Natural killer cell (primary cell): ENCODE measurements around the gene THAP12. TPM values are rescaled to one million over a fixed set of nuclear protein-coding genes. Genes with fewer than 3 reads are reported as not detected.

Experiments
- ATAC-seq, 3 donors: fragments of 150-1000 bp in 2 of 3; fragments of 200-7000 bp in 1 of 3; cut with Tn5 transposase; 1 replicate in 1 of 3; 2 replicates in 2 of 3; pipeline ENCODE4 v1.10.0; 2021; ENCODE audit warnings: mild to moderate bottlenecking in 2 of 3, moderate library complexity in 2 of 3
- DNase-seq, 2 donors: peaks; one replicate each; pipeline versions ENCODE4 v3.0.0 to v3.0.0-alpha.2; 2013 to 2021; ENCODE audit warnings: mixed read lengths in 1 of 2
- H3K27ac ChIP-seq: one replicate; pipeline ENCODE4 v1.5.1; 2013; ENCODE audit warnings: mild to moderate bottlenecking, low read length
- H3K27me3 ChIP-seq: one replicate; pipeline ENCODE4 v1.6.1; 2013; ENCODE audit warnings: low read length; ENCODE audit not compliant: control insufficient read depth, insufficient read depth
- H3K36me3 ChIP-seq: one replicate; pipeline ENCODE4 v1.6.1; 2013; ENCODE audit warnings: low read length; ENCODE audit not compliant: control insufficient read depth, insufficient read depth
- H3K4me1 ChIP-seq: one replicate; pipeline ENCODE4 v1.6.1; 2013; ENCODE audit warnings: low read length; ENCODE audit not compliant: control insufficient read depth, insufficient read depth
- H3K4me3 ChIP-seq: one replicate; pipeline ENCODE4 v1.5.1; 2013; ENCODE audit warnings: low read length
- H3K9me3 ChIP-seq: one replicate; pipeline ENCODE4 v1.6.1; 2013; ENCODE audit warnings: low read length; ENCODE audit not compliant: control insufficient read depth, insufficient read depth
- H3K27ac Mint-ChIP-seq, 2 donors: one replicate each; pipeline ENCODE4 v1.8.0; 2022; ENCODE audit warnings: mild to moderate bottlenecking in 2 of 2, mixed read lengths in 2 of 2, moderate library complexity in 1 of 2
- H3K27me3 Mint-ChIP-seq, 2 donors: one replicate each; pipeline ENCODE4 v1.8.0; 2022; ENCODE audit warnings: low read depth in 2 of 2, mixed read lengths in 2 of 2
- H3K36me3 Mint-ChIP-seq: one replicate; pipeline ENCODE4 v1.8.0; 2022; ENCODE audit warnings: mixed read lengths
- H3K4me1 Mint-ChIP-seq, 2 donors: one replicate each; pipeline ENCODE4 v1.8.0; 2022; ENCODE audit warnings: mixed read lengths in 2 of 2
- H3K4me3 Mint-ChIP-seq: one replicate; pipeline ENCODE4 v1.8.0; 2022; ENCODE audit warnings: mild to moderate bottlenecking, moderate library complexity, mixed read lengths
- H3K9me3 Mint-ChIP-seq, 2 donors: one replicate each; pipeline ENCODE4 v1.8.0; 2022; ENCODE audit warnings: mixed read lengths in 2 of 2
- CTCF ChIP-seq: fragments of 200-600 bp; IDR thresholded peaks from one replicate; pipeline ENCODE4 v1.8.0; 2022; ENCODE audit warnings: antibody characterized with exemption
- WGBS: methylation state at CpG from one replicate; pipeline ENCODE4 v1.1.7; 2013; ENCODE audit warnings: missing lambda C conversion rate; ENCODE audit not compliant: insufficient coverage; 5-methylcytosine and 5-hydroxymethylcytosine counted together
- intact Hi-C: fragments of 100-400 bp; cut with micrococcal nuclease; formaldehyde crosslinking; loops from one replicate; pipeline ENCODE4 v1.14.2; 2022
- total RNA-seq, 4 donors: library from RNA; stranded (reverse); fragments of 120-200 nt in 1 of 4; gene quantifications; one replicate each; pipeline versions ENCODE4 v1.2.3 to v1.2.4, GENCODE V29; 2013 to 2022

THAP12 gene
- total RNA-seq, 3 donors from 2014 or later (not counting 1 experiment from before 2014, with no cell fraction given) = 56.0 to 66.1 (median 64.3) TPM

GRCh38 chr11:76368490-76368889, 12.4 kb downstream of the THAP12 start:
- ATAC-seq = no peak
- no peak overlapping the region for H3K27ac Mint-ChIP-seq

GRCh38 chr11:76365038-76365679, 15.8 kb downstream of the THAP12 start:
- intact Hi-C loops = no loop called here
- Mint-ChIP-seq H3K36me3 (no peaks in the 10 kb centered on the region), H3K4me3 (no peak overlapping the region), H3K27me3 (no peaks in the 10 kb centered on the region), H3K4me1 (peaks cover 35 to 51% of the 10 kb centered on the region in 2 donors), H3K27ac (peak overlapping the region in 1 of 2 donors; percentile 7), H3K9me3 (no peaks in the 10 kb centered on the region)
- Histone ChIP-seq H3K27ac (no peak overlapping the region), H3K9me3 (no peaks in the 10 kb centered on the region), H3K36me3 (peaks cover 15% of the 10 kb centered on the region), H3K4me1 (no peaks in the 10 kb centered on the region), H3K27me3 (no peaks in the 10 kb centered on the region), H3K4me3 (no peak overlapping the region)
- ATAC-seq = no peak
- no peak for DNase-seq
- 97% methylated on average over 16 of the region's 16 CpGs for WGBS
- no peak for TF ChIP-seq CTCF

More at GRCh38 chr11:76368490-76368889, 12.4 kb downstream of the THAP12 start:
- Histone ChIP-seq H3K9me3 (no peaks in the 10 kb centered on the region), H3K4me3 (no peak overlapping the region), H3K4me1 (no peaks in the 10 kb centered on the region), H3K36me3 (peaks cover 4% of the 10 kb centered on the region), H3K27me3 (no peaks in the 10 kb centered on the region), H3K27ac (no peak overlapping the region)
- H3K27me3 Mint-ChIP-seq = no peaks in the 10 kb centered on the region
- H3K9me3 Mint-ChIP-seq = no peaks in the 10 kb centered on the region
- H3K4me1 Mint-ChIP-seq = peaks cover 41 to 45% of the 10 kb centered on the region in 2 donors
- TF ChIP-seq CTCF = no peak
- 80% methylated on average over 1 of the region's 1 CpG for WGBS
- H3K36me3 Mint-ChIP-seq = no peaks in the 10 kb centered on the region
- no peak overlapping the region for H3K4me3 Mint-ChIP-seq
- intact Hi-C loops = no loop called here
- DNase-seq = no peak

- ATAC-seq = no peak
- DNase-seq = no peak
- WGBS = 97% methylated on average over 5 of the region's 7 CpGs
Observed at GRCh38 chr11:76362716-76363115, 18.2 kb downstream of the THAP12 start.

More at GRCh38 chr11:76362716-76363115, 18.2 kb downstream of the THAP12 start:
- Mint-ChIP-seq H3K4me1 (peaks cover 12 to 40% of the 10 kb centered on the region in 2 donors), H3K27me3 (no peaks in the 10 kb centered on the region), H3K27ac (peak overlapping the region in 1 of 2 donors; percentile 38), H3K9me3 (no peaks in the 10 kb centered on the region), H3K36me3 (no peaks in the 10 kb centered on the region), H3K4me3 (no peak overlapping the region)
- Histone ChIP-seq H3K27me3 (no peaks in the 10 kb centered on the region), H3K9me3 (no peaks in the 10 kb centered on the region), H3K27ac (no peak overlapping the region), H3K4me3 (no peak overlapping the region), H3K4me1 (no peaks in the 10 kb centered on the region), H3K36me3 (peaks cover 20% of the 10 kb centered on the region)
- intact Hi-C loops = no loop called here
- no peak for TF ChIP-seq CTCF
